Endometrium (tissue), 2 donors: ENCODE data around the gene CDRT4.

ENCODE experiments used
- FAIRE-seq: peaks from 2 replicates; lab custom pipeline; 2012; peaks lifted over from hg19 to GRCh38; lab: Jason Lieb, UNC
- donor health status: control.
- donor health status: control.

The CDRT4 gene

DNA sequence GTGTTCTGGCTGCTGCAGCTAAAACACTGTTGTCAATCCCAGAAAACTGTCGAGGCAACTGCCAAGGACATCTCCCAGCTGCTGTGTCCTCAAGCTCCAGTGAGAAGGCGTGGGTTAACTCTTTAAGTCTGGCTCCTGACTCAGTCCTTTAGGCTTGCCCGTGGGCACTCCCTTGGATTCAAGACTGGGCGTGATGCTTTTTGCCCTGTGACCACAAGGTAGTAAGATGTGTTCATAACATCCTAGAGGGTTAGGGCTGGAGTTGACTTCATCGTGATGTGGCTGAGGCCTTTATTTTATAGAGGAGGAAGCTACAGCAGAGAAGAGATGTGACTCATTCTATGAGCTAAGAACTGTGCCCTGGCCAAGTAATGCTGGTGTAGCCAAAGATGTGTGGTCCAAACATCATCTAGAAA is 75.1 kb downstream of the CDRT4 start:
- no peak for FAIRE-seq

DNA sequence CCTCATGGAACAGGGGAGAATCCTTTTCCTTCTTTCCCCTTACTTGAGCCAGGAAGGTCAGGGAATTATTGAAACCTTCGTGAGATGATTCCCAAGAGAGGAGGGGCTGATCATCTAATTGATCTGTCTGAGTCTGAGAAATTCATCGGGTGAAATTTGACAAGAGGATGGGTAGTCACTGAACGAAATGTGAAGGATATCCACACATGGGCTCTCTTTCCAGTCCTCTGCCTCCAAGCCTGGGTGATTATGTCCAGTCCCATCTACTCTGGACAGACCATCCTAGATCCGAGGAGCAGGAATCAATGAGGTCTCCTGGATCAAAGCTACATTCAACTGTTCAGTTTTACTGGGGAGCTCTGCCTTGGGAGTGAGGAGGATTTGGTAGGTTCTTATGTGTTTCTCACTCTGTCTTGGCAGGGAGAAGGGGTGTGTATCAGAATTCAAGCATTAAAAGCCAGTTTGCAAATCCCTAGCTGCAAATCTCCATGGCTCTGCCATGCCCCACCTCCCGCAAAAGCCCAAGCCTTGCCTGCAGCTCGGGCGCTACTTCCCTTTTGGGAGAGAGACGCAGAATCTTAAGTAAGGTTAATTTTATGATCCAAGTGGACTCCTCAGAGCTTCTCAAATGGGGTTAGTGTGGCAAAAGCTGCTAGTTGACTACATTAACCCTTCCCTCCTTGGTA is 78.9 kb downstream of the CDRT4 start:
- no peak for FAIRE-seq

- FAIRE-seq, result no peak
Observed at GRCh38 chr17:15386083-15386482, 81.3 kb downstream of the CDRT4 start.
